ENCODE results near the gene DNAJB14. TPM values are rescaled to one million over a fixed set of nuclear protein-coding genes. Genes with fewer than 3 reads are reported as not detected.

Gene DNAJB14
- total RNA-seq, 1 donor from 2014 or later: 60.5 TPM

- peaks cover 4% of the 10 kb centered on the region for H3K4me1 ChIP-seq (ENCODE audit: insufficient read depth, low read length)
- H3K4me1 Mint-ChIP-seq (ENCODE audit: low read depth, unreplicated experiment): peaks cover 17% of the 10 kb centered on the region
- peak overlapping the region; percentile 42 for H3K27ac Mint-ChIP-seq (ENCODE audit: unreplicated experiment)
- H3K27me3 ChIP-seq (ENCODE audit: insufficient read depth, low read length): no peaks in the 10 kb centered on the region
- H3K27me3 Mint-ChIP-seq (ENCODE audit: low read depth, unreplicated experiment): no peaks in the 10 kb centered on the region
- no peaks in the 10 kb centered on the region for H4K20me1 ChIP-seq (ENCODE audit: insufficient read depth, low read length)
- no peak for TF ChIP-seq EZH2 (IDR thresholded peaks at IDR 0.05; ENCODE audit: insufficient read depth, low read length)
- no peak for TF ChIP-seq CTCF (IDR thresholded peaks at IDR 0.05; ENCODE audit: insufficient read depth, low read depth, low read length)
- H3K36me3 Mint-ChIP-seq (ENCODE audit: low read depth, unreplicated experiment): no peaks in the 10 kb centered on the region
- FAIRE-seq: peak; percentile 43
- H3K4me2 ChIP-seq (ENCODE audit: low read length): no peak overlapping the region
- H3K79me2 ChIP-seq (ENCODE audit: insufficient read depth, low read length): peaks cover 51% of the 10 kb centered on the region
- peak; percentile 10 for DNase-seq (ENCODE audit: low read depth)
- no peak overlapping the region for H3K27ac ChIP-seq (ENCODE audit: low read depth, low read length)
- H3K4me3 Mint-ChIP-seq (ENCODE audit: unreplicated experiment): no peak overlapping the region
- H3K9me3 ChIP-seq (ENCODE audit: insufficient read depth, low read depth, low read length): no peaks in the 10 kb centered on the region
- no peak overlapping the region for H3K9ac ChIP-seq (ENCODE audit: low read length)
- no peak overlapping the region for H2AFZ ChIP-seq (ENCODE audit: low read depth, low read length)
- H3K4me3 ChIP-seq (ENCODE audit: insufficient read depth, low read depth, low read length): no peak overlapping the region
- H3K36me3 ChIP-seq (ENCODE audit: insufficient read depth, low read length): peaks cover 15% of the 10 kb centered on the region
- no peaks in the 10 kb centered on the region for H3K9me3 Mint-ChIP-seq (ENCODE audit: unreplicated experiment)
Observed at GRCh38 chr4:99887837-99888236, 58.6 kb downstream of the DNAJB14 start.

GRCh38 chr4:99886146-99886545, 60.3 kb downstream of the DNAJB14 start:
- no peak overlapping the region for H3K27ac Mint-ChIP-seq (ENCODE audit: unreplicated experiment)
- no peak overlapping the region for H3K4me3 Mint-ChIP-seq (ENCODE audit: unreplicated experiment)
- H3K36me3 ChIP-seq (ENCODE audit: insufficient read depth, low read length): peaks cover 16% of the 10 kb centered on the region

More at GRCh38 chr4:99886146-99886545, 60.3 kb downstream of the DNAJB14 start:
- H4K20me1 ChIP-seq (ENCODE audit: insufficient read depth, low read length): no peaks in the 10 kb centered on the region
- H3K4me1 ChIP-seq (ENCODE audit: insufficient read depth, low read length): peaks cover 4% of the 10 kb centered on the region
- Mint-ChIP-seq H3K27me3 (ENCODE audit: low read depth, unreplicated experiment) (no peaks in the 10 kb centered on the region), H3K9me3 (ENCODE audit: unreplicated experiment) (no peaks in the 10 kb centered on the region), H3K4me1 (ENCODE audit: low read depth, unreplicated experiment) (peaks cover 11% of the 10 kb centered on the region), H3K36me3 (ENCODE audit: low read depth, unreplicated experiment) (no peaks in the 10 kb centered on the region)
- FAIRE-seq: peak; percentile 17
- peak; percentile 68 for DNase-seq (ENCODE audit: low read depth)
- H2AFZ ChIP-seq (ENCODE audit: low read depth, low read length): no peak overlapping the region
- peaks cover 34% of the 10 kb centered on the region for H3K79me2 ChIP-seq (ENCODE audit: insufficient read depth, low read length)
- no peaks in the 10 kb centered on the region for H3K9me3 ChIP-seq (ENCODE audit: insufficient read depth, low read depth, low read length)
- H3K4me3 ChIP-seq (ENCODE audit: insufficient read depth, low read depth, low read length): no peak overlapping the region
- H3K27me3 ChIP-seq (ENCODE audit: insufficient read depth, low read length): no peaks in the 10 kb centered on the region
- no peak overlapping the region for H3K9ac ChIP-seq (ENCODE audit: low read length)
- peak overlapping the region; percentile 34 for H3K27ac ChIP-seq (ENCODE audit: low read depth, low read length)
- peak overlapping the region; percentile 66 for H3K4me2 ChIP-seq (ENCODE audit: low read length)
- no peak for TF ChIP-seq EZH2 (IDR thresholded peaks at IDR 0.05; ENCODE audit: insufficient read depth, low read length)
- TF ChIP-seq CTCF (IDR thresholded peaks at IDR 0.05; ENCODE audit: insufficient read depth, low read depth, low read length): no peak

All from astrocyte (in vitro differentiated cells and primary cell).